HG03060 (cell line): ENCODE measurements around the gene ADCY5.
"Not testable (repeated sequence)": the region's sequence is repeated elsewhere in the genome, so short reads cannot be mapped to it uniquely, and the experiment has no call there.

ENCODE experiments used
- ATAC-seq: cut with Tn5 transposase; IDR thresholded peaks from one replicate; pipeline ENCODE4 v1.9.1; 2021; ENCODE audit warnings: low read depth, moderate number of reproducible peaks; ENCODE audit not compliant: unreplicated experiment

The ADCY5 gene

GRCh38 chr3:123448536-123449101, at the start of gene ADCY5:
TSS of gene ADCY5 (minus strand) at chr3:123449090. CDS start at chr3:123448545, 545 bp downstream.
- ATAC-seq: no peak

- no peak for ATAC-seq
These were observed 45.0 kb upstream of the ADCY5 start for GRCh38 chr3:123493912-123494311.

- ATAC-seq: no peak
These were observed 43.2 kb upstream of the ADCY5 start for GRCh38 chr3:123491966-123492587.

- no peak for ATAC-seq
These were observed 40.6 kb upstream of the ADCY5 start for GRCh38 chr3:123489400-123490004.

GRCh38 chr3:123488645-123489347, 39.9 kb upstream of the ADCY5 start:
- ATAC-seq: no peak

GRCh38 chr3:123487063-123487462, 38.2 kb upstream of the ADCY5 start:
- not testable (repeated sequence) for ATAC-seq

GRCh38 chr3:123486460-123486859, 37.6 kb upstream of the ADCY5 start:
- ATAC-seq: no peak

- ATAC-seq: no peak
These were observed 36.7 kb upstream of the ADCY5 start for GRCh38 chr3:123485551-123485950.

GRCh38 chr3:123483146-123483545, 34.3 kb upstream of the ADCY5 start:
- no peak for ATAC-seq

- ATAC-seq: no peak
These were observed 33.0 kb upstream of the ADCY5 start for GRCh38 chr3:123481722-123482457.

- no peak for ATAC-seq
These were observed 32.2 kb upstream of the ADCY5 start for GRCh38 chr3:123481071-123481470.

- no peak for ATAC-seq
These were observed 31.5 kb upstream of the ADCY5 start for GRCh38 chr3:123480428-123480827.

GRCh38 chr3:123479891-123480290, 31.0 kb upstream of the ADCY5 start:
- no peak for ATAC-seq

GRCh38 chr3:123478314-123478713, 29.4 kb upstream of the ADCY5 start:
- no peak for ATAC-seq

GRCh38 chr3:123476967-123477750, 28.3 kb upstream of the ADCY5 start:
- no peak for ATAC-seq

- no peak for ATAC-seq
These were observed 26.9 kb upstream of the ADCY5 start for GRCh38 chr3:123475786-123476185.

- no peak for ATAC-seq
These were observed 22.2 kb upstream of the ADCY5 start for GRCh38 chr3:123471106-123471505.

- no peak for ATAC-seq
These were observed 20.6 kb upstream of the ADCY5 start for GRCh38 chr3:123469323-123469995.

GRCh38 chr3:123467046-123467445, 18.2 kb upstream of the ADCY5 start:
- no peak for ATAC-seq

GRCh38 chr3:123464211-123464610, 15.3 kb upstream of the ADCY5 start:
- ATAC-seq: no peak
